NB4 (cell line): ENCODE measurements around the gene RNMT.

ENCODE experiments used
- MYC ChIP-seq: IDR thresholded peaks from 2 replicates; pipeline ENCODE4 v1.6.1; 2011; ENCODE audit warnings: low read depth, low read length
- POLR2A ChIP-seq: IDR thresholded peaks from 2 replicates; pipeline ENCODE4 v1.6.1; 2011; ENCODE audit warnings: mild to moderate bottlenecking; ENCODE audit not compliant: insufficient read length; ENCODE audit errors: extremely low read depth
- TF ChIP-seq, protein P1 (sequence below): IDR thresholded peaks from one replicate; pipeline ENCODE4 v1.5.1; 2012; ENCODE audit warnings: low read depth, low read length

DNA sequence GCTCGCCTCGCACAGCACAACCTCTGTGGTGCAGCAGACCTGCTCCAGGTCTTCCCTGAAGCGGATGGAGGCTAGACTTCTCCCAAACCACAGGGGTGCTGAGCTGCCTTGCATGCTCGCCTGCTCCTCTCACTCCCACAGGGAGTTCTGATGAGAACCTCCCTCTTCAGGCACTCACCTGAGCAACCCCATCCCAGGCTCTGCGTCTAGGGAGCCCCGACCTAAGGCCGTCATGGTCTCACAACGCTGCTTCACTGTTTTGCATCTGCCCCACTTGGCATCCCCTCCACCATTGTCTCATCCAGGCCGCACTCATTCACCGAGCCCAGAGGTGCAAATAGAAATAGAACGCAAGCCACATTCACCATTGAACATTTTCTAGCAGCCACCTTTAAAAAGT, 72.9 kb downstream of the RNMT start:
- TF ChIP-seq, protein P1, sequence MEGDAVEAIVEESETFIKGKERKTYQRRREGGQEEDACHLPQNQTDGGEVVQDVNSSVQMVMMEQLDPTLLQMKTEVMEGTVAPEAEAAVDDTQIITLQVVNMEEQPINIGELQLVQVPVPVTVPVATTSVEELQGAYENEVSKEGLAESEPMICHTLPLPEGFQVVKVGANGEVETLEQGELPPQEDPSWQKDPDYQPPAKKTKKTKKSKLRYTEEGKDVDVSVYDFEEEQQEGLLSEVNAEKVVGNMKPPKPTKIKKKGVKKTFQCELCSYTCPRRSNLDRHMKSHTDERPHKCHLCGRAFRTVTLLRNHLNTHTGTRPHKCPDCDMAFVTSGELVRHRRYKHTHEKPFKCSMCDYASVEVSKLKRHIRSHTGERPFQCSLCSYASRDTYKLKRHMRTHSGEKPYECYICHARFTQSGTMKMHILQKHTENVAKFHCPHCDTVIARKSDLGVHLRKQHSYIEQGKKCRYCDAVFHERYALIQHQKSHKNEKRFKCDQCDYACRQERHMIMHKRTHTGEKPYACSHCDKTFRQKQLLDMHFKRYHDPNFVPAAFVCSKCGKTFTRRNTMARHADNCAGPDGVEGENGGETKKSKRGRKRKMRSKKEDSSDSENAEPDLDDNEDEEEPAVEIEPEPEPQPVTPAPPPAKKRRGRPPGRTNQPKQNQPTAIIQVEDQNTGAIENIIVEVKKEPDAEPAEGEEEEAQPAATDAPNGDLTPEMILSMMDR: no peak
- TF ChIP-seq POLR2A: no peak
- no peak for TF ChIP-seq MYC
